NCI-H1436 (cell line): ENCODE data around the gene CDCA3.

ENCODE experiments used
- DNase-seq: peaks from one replicate; lab custom pipeline; 2025; lab: John Stamatoyannopoulos, UW

CDCA3 gene

DNA sequence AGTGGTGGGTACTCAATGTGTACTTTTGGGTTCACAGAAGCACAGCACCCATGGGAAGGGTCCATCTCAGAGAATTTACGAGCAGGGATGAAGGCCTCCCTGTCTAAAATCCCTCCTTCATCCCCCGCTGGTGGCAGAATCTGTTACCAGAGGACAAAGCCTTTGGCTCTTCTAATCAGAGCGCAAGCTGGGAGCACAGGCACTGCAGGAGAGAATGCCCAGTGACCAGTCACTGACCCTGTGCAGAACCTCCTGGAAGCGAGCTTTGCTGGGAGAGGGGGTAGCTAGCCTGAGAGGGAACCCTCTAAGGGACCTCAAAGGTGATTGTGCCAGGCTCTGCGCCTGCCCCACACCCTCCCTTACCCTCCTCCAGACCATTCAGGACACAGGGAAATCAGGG, 30.9 kb downstream of the CDCA3 start:
- DNase-seq, result no peak

DNA sequence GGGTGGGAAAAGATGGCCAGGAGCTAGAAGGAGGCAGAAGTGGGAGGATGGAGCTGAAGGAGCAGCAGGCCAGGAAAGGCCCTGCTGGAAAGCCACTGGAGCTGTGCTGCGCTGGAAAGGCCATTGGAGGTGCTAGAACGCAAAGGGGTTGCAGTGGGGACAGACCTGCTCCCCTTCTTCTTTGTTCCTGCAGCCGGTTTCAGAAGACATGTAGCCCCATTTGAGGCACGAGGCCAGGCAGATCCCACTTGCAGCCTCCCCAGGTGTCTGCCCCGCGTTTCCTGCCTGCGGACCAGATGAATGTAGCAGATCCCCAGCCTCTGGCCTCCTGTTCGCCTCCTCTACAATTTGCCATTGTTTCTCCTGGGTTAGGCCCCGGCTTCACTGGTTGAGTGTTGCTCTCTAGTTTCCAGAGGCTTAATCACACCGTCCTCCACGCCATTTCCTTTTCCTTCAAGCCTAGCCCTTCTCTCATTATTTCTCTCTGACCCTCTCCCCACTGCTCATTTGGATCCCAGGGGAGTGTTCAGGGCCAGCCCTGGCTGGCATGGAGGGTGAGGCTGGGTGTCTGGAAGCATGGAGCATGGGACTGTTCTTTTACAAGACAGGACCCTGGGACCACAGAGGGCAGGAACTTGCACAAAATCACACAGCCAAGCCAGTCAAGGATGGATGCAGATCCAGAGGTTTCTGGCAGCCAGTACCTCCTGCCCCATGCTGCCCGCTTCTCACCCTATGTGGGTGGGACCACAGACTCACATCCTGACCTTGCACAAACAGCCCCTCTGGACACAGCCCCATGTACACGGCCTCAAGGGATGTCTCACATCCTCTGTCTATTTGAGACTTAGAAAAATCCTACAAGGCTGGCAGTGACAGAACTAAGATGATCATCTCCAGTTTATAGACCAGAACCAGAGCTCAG, 31.7 kb downstream of the CDCA3 start:
- DNase-seq, result no peak

DNA sequence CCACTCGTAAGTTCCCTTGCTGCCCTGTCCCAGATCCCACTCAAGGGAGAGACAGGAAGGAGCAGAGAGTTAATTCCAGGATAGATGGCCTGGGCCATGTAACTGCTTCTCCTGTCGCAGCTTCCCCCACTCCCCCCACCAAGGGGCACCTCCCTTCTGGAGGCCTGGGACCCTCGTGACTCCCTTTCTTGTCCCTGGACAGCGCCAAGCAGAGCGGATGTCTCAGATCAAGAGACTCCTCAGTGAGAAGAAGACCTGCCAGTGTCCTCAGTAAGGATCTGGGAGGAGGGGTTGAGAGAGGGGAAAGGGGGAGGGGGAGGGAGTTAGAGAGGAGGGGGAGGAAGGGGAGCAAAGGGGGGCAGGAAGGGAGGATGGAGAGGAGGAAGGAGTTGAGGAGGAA, 32.4 kb downstream of the CDCA3 start:
- DNase-seq, result no peak

- no peak for DNase-seq
Observed at GRCh38 chr12:6818222-6818621, 32.9 kb downstream of the CDCA3 start.

GRCh38 chr12:6817662-6818157, 33.4 kb downstream of the CDCA3 start:
- no peak for DNase-seq

- no peak for DNase-seq
Observed at GRCh38 chr12:6817098-6817497, 34.0 kb downstream of the CDCA3 start.

- no peak for DNase-seq
Observed at GRCh38 chr12:6816598-6816997, 34.5 kb downstream of the CDCA3 start.

DNA sequence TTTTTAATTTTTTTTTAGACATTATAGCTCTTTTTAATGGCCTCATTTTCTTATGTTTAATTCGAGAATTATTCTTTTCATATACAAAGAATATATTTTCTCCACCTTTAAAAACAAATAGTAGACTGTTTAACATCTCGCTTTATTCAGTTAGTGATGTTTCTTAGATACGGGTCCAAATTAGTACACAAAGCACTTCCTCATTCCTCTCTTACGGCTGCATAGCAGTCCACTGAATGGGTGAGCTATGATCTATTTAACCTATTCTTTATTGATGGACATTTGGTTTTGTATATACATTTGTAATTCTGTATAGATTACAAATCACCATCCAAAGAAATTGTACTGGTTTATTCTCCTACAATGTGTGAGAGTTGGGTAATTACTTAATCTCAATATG, 37.7 kb downstream of the CDCA3 start:
- DNase-seq, result no peak

- no peak for DNase-seq
Observed at GRCh38 chr12:6810758-6811157, 40.3 kb downstream of the CDCA3 start.

DNA sequence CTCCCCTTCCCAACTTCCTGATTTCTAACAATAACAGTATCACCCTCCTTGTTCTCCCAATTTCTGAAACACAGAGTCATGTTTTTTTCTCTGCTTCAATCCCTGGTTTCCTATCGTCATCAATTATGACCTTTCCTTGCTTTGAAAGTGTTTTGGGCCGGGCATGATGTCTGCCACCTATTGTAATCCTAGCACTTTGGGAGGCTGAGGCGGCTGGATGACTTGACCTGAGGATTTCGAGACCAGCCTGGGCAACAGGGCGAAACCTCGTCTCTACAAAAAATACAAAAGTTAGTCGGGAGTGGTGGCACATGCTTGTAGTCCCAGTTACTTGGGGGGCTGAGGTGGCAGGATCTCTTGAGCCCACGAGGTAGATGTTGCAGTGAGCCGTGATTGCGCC, 42.0 kb downstream of the CDCA3 start:
- no peak for DNase-seq

DNA sequence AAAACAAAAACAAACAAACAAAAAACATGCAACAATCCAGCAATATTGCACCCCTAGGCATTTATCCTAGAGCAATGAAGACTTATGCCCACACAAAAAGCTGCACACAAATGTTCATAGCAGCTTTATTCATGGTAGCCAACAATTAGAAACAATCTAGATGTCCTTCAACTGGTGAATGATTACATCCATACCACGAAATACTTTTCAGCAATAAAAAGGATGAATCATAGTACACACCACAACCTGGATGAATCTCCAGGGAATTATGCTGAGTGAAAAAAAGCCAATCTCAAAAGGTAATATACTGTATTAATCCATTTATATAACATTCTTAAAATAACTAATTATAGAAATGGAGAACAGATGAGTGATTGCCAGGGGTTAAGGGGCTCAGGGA, 43.9 kb downstream of the CDCA3 start:
- no peak for DNase-seq

DNA sequence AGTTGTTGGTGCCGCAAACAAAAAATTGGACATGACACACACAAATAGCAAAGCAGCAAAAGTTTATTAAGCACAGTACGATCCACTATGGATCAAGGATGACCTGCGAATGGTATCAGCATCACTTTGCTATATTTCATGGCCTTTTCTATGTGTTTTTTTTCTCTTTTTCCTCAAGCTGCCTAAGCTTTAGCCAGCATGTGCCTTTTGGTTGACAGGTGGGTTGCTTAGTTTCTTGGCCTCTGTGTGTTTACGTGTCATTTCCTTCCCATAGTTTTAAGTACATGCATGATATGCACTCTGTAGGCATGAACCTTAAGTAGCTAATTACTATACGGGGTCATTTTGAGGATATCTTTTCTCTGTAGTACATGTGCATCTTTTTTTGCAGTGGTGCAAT, 51.9 kb downstream of the CDCA3 start:
- no peak for DNase-seq
